LNCAP (cell line): ENCODE measurements around the gene SLC25A5.

Source experiments
- CTCF ChIP-seq: fragments of 450-650 bp; IDR thresholded peaks from 2 replicates; pipeline ENCODE4 v1.5.1; 2017; ENCODE audit warnings: mild to moderate bottlenecking

SLC25A5 gene

GRCh38 chrX:119505945-119506344, 37.7 kb downstream of the SLC25A5 start:
- no peak for TF ChIP-seq CTCF

GRCh38 chrX:119507206-119507605, 39.0 kb downstream of the SLC25A5 start:
- no peak for TF ChIP-seq CTCF

- TF ChIP-seq CTCF, result peak; percentile 69
These were observed 44.0 kb downstream of the SLC25A5 start for GRCh38 chrX:119512146-119512800.

DNA sequence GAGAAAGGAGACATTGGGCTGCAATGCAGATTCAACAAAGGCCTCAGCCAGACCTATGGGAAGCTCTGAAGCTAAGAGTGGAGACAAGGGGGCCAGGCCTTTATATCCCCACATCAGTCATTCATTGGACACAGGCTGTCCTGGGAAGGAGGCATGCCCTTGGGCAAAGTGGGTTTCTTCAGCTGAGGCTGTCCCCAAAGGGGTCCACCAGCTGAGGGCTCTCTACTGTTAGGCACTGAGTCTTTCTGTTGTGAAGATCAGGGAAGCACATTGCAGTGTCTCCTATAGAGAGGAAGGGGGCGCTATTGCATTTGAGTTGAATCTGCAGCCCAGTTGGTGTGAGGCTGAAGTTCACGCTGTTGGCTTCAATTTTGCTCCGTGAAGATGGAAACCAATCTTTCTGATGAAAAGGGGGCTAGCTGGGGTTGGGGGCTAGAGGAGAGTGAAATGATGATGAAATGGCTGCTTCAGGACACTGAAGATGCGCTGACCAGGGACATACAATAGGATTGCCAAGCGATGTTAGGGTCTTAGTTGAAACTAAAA, 48.0 kb downstream of the SLC25A5 start:
- TF ChIP-seq CTCF, result peak; percentile 71

DNA sequence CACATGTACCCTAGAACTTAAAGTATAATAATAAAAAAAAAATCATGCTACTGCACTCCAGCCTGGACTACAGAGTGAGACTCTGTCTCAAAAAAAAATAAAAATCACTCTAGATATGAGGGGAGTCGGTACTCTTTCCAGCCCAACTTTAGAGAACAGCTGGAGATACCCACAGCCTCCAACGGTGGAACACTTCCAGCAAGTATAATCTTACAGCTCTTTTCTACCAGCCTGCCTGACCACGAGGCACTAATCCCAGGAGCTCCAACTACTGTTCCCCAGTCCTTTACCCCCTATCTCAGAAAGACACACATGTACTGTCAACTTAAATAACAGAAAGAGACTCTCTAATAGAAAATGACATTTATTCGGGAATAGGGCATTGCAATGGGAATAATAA, 50.1 kb downstream of the SLC25A5 start:
- no peak for TF ChIP-seq CTCF
